Measurements from ENCODE around the gene C2orf42. TPM values are rescaled to one million over a fixed set of nuclear protein-coding genes. Genes with fewer than 3 reads are reported as not detected.
"Not testable (repeated sequence)": the region's sequence is repeated elsewhere in the genome, so short reads cannot be mapped to it uniquely, and the experiment has no call there.

The C2orf42 gene
- total RNA-seq, 4 donors from 2014 or later: 6.3 to 10.1 (median 7.3) TPM

DNA sequence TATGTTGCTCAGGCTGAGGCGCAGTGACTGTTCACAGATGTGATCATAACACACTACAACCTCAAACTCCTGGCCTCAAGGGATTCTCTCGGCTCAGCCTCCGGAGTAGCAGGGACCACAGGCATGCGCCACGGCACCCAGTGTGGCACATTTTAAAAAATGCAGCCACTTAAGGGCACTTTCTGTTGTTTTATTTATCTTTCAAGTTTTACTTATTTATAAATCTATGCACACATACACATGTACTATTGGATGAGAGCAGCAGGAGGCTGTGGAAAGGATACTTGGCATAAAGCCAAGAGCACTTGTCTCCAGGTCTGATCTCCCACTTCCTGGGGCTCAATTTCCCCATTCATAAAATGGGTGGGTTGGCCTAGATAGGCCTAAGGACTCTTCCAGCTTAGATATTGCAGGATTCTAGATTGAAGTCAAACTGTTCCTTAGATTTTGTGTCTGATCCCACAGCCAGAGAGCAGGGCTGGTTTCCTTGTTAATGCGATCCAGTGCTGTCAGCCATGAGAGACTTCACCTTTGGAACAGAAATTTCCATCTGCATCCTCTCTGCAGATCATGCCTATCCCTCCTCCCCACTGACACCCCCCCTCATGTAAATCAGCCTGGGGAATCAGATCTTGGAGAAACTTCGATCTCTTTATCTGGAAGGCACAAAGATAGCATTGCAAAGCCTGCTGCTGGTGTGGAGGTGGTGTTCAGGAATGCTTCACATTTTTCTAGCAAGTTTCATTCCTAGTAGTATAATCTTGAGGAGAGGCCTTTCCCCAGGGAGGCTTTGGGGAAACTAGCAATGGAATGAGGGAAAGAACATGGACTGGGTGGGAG is 78.8 kb downstream of the C2orf42 start:
- Histone ChIP-seq H3K27ac (peak overlapping the region in 2 of 4 donors; percentile 31 to 40), H3K27me3 (no peaks in the 10 kb centered on the region), H3K36me3 (no peaks in the 10 kb centered on the region), H3K4me1 (peaks cover 35 to 58% of the 10 kb centered on the region in 2 donors), H3K9me3 (no peaks in the 10 kb centered on the region), H3K4me3 (no peak overlapping the region)
- no peak for TF ChIP-seq POLR2A (IDR thresholded peaks at IDR 0.05)
- TF ChIP-seq, protein P1, sequence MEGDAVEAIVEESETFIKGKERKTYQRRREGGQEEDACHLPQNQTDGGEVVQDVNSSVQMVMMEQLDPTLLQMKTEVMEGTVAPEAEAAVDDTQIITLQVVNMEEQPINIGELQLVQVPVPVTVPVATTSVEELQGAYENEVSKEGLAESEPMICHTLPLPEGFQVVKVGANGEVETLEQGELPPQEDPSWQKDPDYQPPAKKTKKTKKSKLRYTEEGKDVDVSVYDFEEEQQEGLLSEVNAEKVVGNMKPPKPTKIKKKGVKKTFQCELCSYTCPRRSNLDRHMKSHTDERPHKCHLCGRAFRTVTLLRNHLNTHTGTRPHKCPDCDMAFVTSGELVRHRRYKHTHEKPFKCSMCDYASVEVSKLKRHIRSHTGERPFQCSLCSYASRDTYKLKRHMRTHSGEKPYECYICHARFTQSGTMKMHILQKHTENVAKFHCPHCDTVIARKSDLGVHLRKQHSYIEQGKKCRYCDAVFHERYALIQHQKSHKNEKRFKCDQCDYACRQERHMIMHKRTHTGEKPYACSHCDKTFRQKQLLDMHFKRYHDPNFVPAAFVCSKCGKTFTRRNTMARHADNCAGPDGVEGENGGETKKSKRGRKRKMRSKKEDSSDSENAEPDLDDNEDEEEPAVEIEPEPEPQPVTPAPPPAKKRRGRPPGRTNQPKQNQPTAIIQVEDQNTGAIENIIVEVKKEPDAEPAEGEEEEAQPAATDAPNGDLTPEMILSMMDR (IDR thresholded peaks at IDR 0.05 in 4 of 5, conservative IDR thresholded peaks at IDR 0.05 in 1 of 5): no peak
- intact Hi-C loops (cut with DNase I; ENCODE audit: low total_unique reads): no loop called here
- ATAC-seq (no peak), DNase-seq (no peak)
- in situ Hi-C loops (cut with MboI; ENCODE audit: low sequenced_read_pairs in 4 of 4): no loop called here

GRCh38 chr2:70110397-70110796 is 80.4 kb downstream of the C2orf42 start:
- peaks cover 20 to 42% of the 10 kb centered on the region in 2 donors for H3K4me1 ChIP-seq
- DNase-seq; H3K9me3 ChIP-seq; H3K27me3 ChIP-seq; intact Hi-C loops (cut with DNase I; ENCODE audit: low total_unique reads); H3K36me3 ChIP-seq; in situ Hi-C loops (cut with MboI; ENCODE audit: low sequenced_read_pairs in 4 of 4); H3K4me3 ChIP-seq; ATAC-seq; H3K27ac ChIP-seq: not testable (repeated sequence)

DNA sequence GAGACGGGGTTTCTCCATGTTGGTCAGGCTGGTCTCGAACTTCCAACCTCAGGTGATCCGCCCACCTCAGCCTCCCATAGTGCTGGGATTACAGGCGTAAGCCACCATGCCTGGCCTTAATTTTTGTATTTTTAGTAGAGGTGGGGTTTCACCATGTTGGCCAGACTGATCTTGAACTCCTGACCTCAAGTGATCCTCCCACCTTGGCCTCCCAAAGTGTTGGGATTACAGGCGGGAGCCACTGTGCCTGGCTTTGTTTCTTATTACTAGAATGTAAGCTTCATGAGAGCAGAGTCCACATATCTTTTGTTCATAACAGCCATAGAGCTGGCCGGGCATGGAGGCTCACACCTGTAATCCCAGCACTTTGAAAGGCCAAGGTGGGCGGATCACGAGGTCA is 84.7 kb downstream of the C2orf42 start:
- intact Hi-C loops (cut with DNase I; ENCODE audit: low total_unique reads); H3K27me3 ChIP-seq; ATAC-seq; in situ Hi-C loops (cut with MboI; ENCODE audit: low sequenced_read_pairs in 4 of 4); DNase-seq; H3K27ac ChIP-seq; H3K36me3 ChIP-seq; H3K4me3 ChIP-seq; H3K9me3 ChIP-seq: not testable (repeated sequence)
- H3K4me1 ChIP-seq: peaks cover 7 to 24% of the 10 kb centered on the region in 2 donors

GRCh38 chr2:70104231-70105111 is 86.3 kb downstream of the C2orf42 start:
- Histone ChIP-seq H3K27ac (peak overlapping the region in 1 of 4 donors; percentile 33), H3K27me3 (no peaks in the 10 kb centered on the region), H3K9me3 (no peaks in the 10 kb centered on the region), H3K4me3 (no peak overlapping the region), H3K4me1 (peaks cover 7 to 24% of the 10 kb centered on the region in 2 donors), H3K36me3 (no peaks in the 10 kb centered on the region)
- no peak for ATAC-seq
- in situ Hi-C loops (cut with MboI; ENCODE audit: low sequenced_read_pairs in 4 of 4): no loop called here
- TF ChIP-seq, protein P1 (IDR thresholded peaks at IDR 0.05 in 4 of 5, conservative IDR thresholded peaks at IDR 0.05 in 1 of 5): no peak
- no peak for TF ChIP-seq POLR2A (IDR thresholded peaks at IDR 0.05)
- no peak for DNase-seq
- intact Hi-C loops (cut with DNase I; ENCODE audit: low total_unique reads): no loop called here

GRCh38 chr2:70103531-70104061 is 87.2 kb downstream of the C2orf42 start:
- TF ChIP-seq, protein P1 (IDR thresholded peaks at IDR 0.05 in 4 of 5, conservative IDR thresholded peaks at IDR 0.05 in 1 of 5): no peak
- TF ChIP-seq POLR2A (IDR thresholded peaks at IDR 0.05): no peak
- Histone ChIP-seq H3K27ac (no peak overlapping the region), H3K4me3 (no peak overlapping the region), H3K27me3 (no peaks in the 10 kb centered on the region), H3K9me3 (no peaks in the 10 kb centered on the region), H3K4me1 (peaks cover 5 to 21% of the 10 kb centered on the region in 2 donors), H3K36me3 (no peaks in the 10 kb centered on the region)
- DNase-seq (no peak), ATAC-seq (no peak)
- intact Hi-C loops (cut with DNase I; ENCODE audit: low total_unique reads): no loop called here
- in situ Hi-C loops (cut with MboI; ENCODE audit: low sequenced_read_pairs in 4 of 4): no loop called here

- H3K9me3 ChIP-seq; intact Hi-C loops (cut with DNase I; ENCODE audit: low total_unique reads); H3K27ac ChIP-seq; DNase-seq; in situ Hi-C loops (cut with MboI; ENCODE audit: low sequenced_read_pairs in 4 of 4); ATAC-seq; H3K36me3 ChIP-seq; H3K4me3 ChIP-seq; H3K27me3 ChIP-seq: not testable (repeated sequence)
- H3K4me1 ChIP-seq: peaks cover 0 to 15% of the 10 kb centered on the region in 2 donors
Measured at GRCh38 chr2:70102323-70102905, 88.4 kb downstream of the C2orf42 start.

DNA sequence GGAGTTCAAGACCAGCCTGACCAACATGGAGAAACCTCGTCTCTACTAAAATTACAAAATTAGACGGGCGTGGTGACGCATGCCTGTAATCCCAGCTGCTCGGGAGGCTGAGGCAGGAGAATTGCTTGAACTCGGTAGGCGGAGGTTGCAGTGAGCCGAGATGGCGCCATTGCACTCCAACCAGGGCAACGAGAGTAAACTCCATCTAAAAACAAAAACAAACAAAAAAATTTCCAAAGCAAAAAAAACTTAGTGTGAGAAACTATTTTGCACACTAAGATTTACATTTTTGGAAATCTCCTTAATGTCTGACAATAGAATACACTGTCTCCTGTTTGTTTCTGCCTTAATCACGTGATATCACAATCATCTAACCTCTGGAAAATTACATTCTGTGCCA is 89.1 kb downstream of the C2orf42 start:
- ATAC-seq; DNase-seq; H3K27ac ChIP-seq; in situ Hi-C loops (cut with MboI; ENCODE audit: low sequenced_read_pairs in 4 of 4); H3K36me3 ChIP-seq; H3K27me3 ChIP-seq; H3K4me3 ChIP-seq; intact Hi-C loops (cut with DNase I; ENCODE audit: low total_unique reads); H3K9me3 ChIP-seq: not testable (repeated sequence)
- peaks cover 0 to 15% of the 10 kb centered on the region in 2 donors for H3K4me1 ChIP-seq

Data from gastrocnemius medialis (tissue), 4 donors.